Endothelial cell of umbilical vein (primary cell): ENCODE measurements around the gene XYLT1.

ENCODE experiments used
- CTCF ChIP-seq, 2 donors: IDR thresholded peaks; 1 replicate in 1 of 2; 2 replicates in 1 of 2; pipeline ENCODE4 v1.5.1; 2011; ENCODE audit warnings: low read length in 2 of 2, mild to moderate bottlenecking in 2 of 2, moderate library complexity in 2 of 2, control low read depth in 1 of 2, inconsistent platforms in 1 of 2, low read depth in 1 of 2; ENCODE audit not compliant: insufficient read depth in 1 of 2; ENCODE audit errors: extremely low read depth in 1 of 2
- EZH2 ChIP-seq: IDR thresholded peaks from 2 replicates; pipeline ENCODE4 v1.6.1; 2012; ENCODE audit warnings: borderline replicate concordance, low read depth, mild to moderate bottlenecking, moderate library complexity, low read length, inconsistent platforms; ENCODE audit not compliant: severe bottlenecking
- FOS ChIP-seq: IDR thresholded peaks from 2 replicates; pipeline ENCODE4 v1.6.1; 2011; ENCODE audit warnings: mild to moderate bottlenecking, low read length, moderate library complexity, borderline replicate concordance; ENCODE audit not compliant: insufficient read depth
- GATA2 ChIP-seq: IDR thresholded peaks from 2 replicates; pipeline ENCODE4 v1.7.0; 2011; ENCODE audit warnings: low read depth, mild to moderate bottlenecking, moderate library complexity, mixed read lengths, low read length; ENCODE audit not compliant: insufficient read length, insufficient read depth
- JUN ChIP-seq: IDR thresholded peaks from 2 replicates; pipeline ENCODE4 v1.6.1; 2011; ENCODE audit warnings: borderline replicate concordance, low read depth; ENCODE audit not compliant: insufficient read length, insufficient read depth
- MAX ChIP-seq: IDR thresholded peaks from 2 replicates; pipeline ENCODE4 v1.6.1; 2011; ENCODE audit not compliant: insufficient read depth, insufficient read length
- MYC ChIP-seq: IDR thresholded peaks from one replicate; pipeline ENCODE4 v1.6.1; 2011; ENCODE audit warnings: mild to moderate bottlenecking, low read depth, low read length
- POLR2A ChIP-seq: IDR thresholded peaks from 2 replicates; pipeline ENCODE4 v1.6.1; 2012; ENCODE audit warnings: low read depth, mild to moderate bottlenecking, control low read depth, low read length
- POLR2AphosphoS5 ChIP-seq: IDR thresholded peaks from 2 replicates; pipeline ENCODE4 v1.6.1; 2012; ENCODE audit warnings: low read depth, mild to moderate bottlenecking, control low read depth, low read length, moderate library complexity; ENCODE audit not compliant: insufficient read depth

GRCh38 chr16:17518441-17518840, 47.7 kb upstream of the XYLT1 start:
- TF ChIP-seq CTCF (IDR thresholded peaks at IDR 0.05; ENCODE audit: extremely low read depth in 1 of 2, insufficient read depth in 1 of 2, low read depth in 1 of 2, low read length in 2 of 2) (no peak), POLR2A (no peak), POLR2AphosphoS5 (no peak), GATA2 (no peak), JUN (no peak), EZH2 (no peak), MAX (no peak), FOS (no peak), MYC (no peak)
